Activated effector memory CD4-positive, alpha-beta T cell treated with Interleukin-2 at 50 U/mL for 16 hours (primary cell): ENCODE results near the gene RPL39.
"Not testable (repeated sequence)": the region's sequence is repeated elsewhere in the genome, so short reads cannot be mapped to it uniquely, and the experiment has no call there.

Experiments
- DNase-seq: peaks from one replicate; pipeline ENCODE4 v3.0.0-alpha.2; 2020

Gene RPL39

GRCh38 chrX:119762718-119763117 is 28.7 kb downstream of the RPL39 start:
- no peak for DNase-seq

GRCh38 chrX:119760026-119760877 is 31.2 kb downstream of the RPL39 start:
- no peak for DNase-seq

GRCh38 chrX:119759248-119759766 is 32.1 kb downstream of the RPL39 start:
- DNase-seq = no peak

- DNase-seq = peak; percentile 2
Measured at GRCh38 chrX:119758731-119759247, 32.6 kb downstream of the RPL39 start.

GRCh38 chrX:119757979-119758730 is 33.3 kb downstream of the RPL39 start, which contains the start of gene SOWAHD:
Gene SOWAHD, plus strand, starts transcription at chrX:119758588. Its CDS starts 80 bp downstream, at chrX:119758668.
- DNase-seq = peak; percentile 9

- DNase-seq = no peak
Measured at GRCh38 chrX:119757646-119757978, 33.8 kb downstream of the RPL39 start.

GRCh38 chrX:119756926-119757635 is 34.3 kb downstream of the RPL39 start:
- no peak for DNase-seq

- DNase-seq = peak; percentile 12
Measured at GRCh38 chrX:119755981-119756533, 35.4 kb downstream of the RPL39 start.

- peak; percentile 9 for DNase-seq
Measured at GRCh38 chrX:119753639-119754257, 37.7 kb downstream of the RPL39 start.

- no peak for DNase-seq
Measured at GRCh38 chrX:119753001-119753400, 38.4 kb downstream of the RPL39 start.

- DNase-seq = not testable (repeated sequence)
Measured at GRCh38 chrX:119750751-119751150, 40.7 kb downstream of the RPL39 start.

- not testable (repeated sequence) for DNase-seq
Measured at GRCh38 chrX:119750131-119750530, 41.3 kb downstream of the RPL39 start.

- DNase-seq = no peak
Measured at GRCh38 chrX:119745283-119745848, 46.1 kb downstream of the RPL39 start.

GRCh38 chrX:119738742-119739141 is 52.7 kb downstream of the RPL39 start:
- DNase-seq = no peak
